Stimulated activated naive CD8-positive, alpha-beta T cell treated with anti-CD3 and anti-CD28 coated beads, Interleukin-15, Interleukin-2, amounts not matched to agents 100 ng/mL and 50 ng/mL, for 24 hours (primary cell): ENCODE data around the gene MCCC2.

Source experiments
- H3K27ac Mint-ChIP-seq: one replicate; pipeline ENCODE4 v1.8.0; 2021; ENCODE audit warnings: mild to moderate bottlenecking, mixed read lengths
- H3K27me3 Mint-ChIP-seq: one replicate; pipeline ENCODE4 v1.8.0; 2021; ENCODE audit warnings: mixed read lengths
- H3K36me3 Mint-ChIP-seq: one replicate; pipeline ENCODE4 v1.8.0; 2021; ENCODE audit warnings: low read depth, mixed read lengths
- H3K4me1 Mint-ChIP-seq: one replicate; pipeline ENCODE4 v1.8.0; 2021; ENCODE audit warnings: low read depth, mixed read lengths
- H3K4me3 Mint-ChIP-seq: one replicate; pipeline ENCODE4 v1.8.0; 2021; ENCODE audit warnings: mild to moderate bottlenecking, mixed read lengths
- H3K9me3 Mint-ChIP-seq: one replicate; pipeline ENCODE4 v1.8.0; 2021; ENCODE audit warnings: mixed read lengths

Gene MCCC2

GRCh38 chr5:71703941-71704340 lies 116.8 kb downstream of the MCCC2 start:
- H3K27ac Mint-ChIP-seq, result no peak overlapping the region
- H3K4me3 Mint-ChIP-seq, result no peak overlapping the region
- H3K36me3 Mint-ChIP-seq, result no peaks in the 10 kb centered on the region
- peaks cover 17% of the 10 kb centered on the region for H3K27me3 Mint-ChIP-seq
- no peaks in the 10 kb centered on the region for H3K4me1 Mint-ChIP-seq
- H3K9me3 Mint-ChIP-seq, result no peaks in the 10 kb centered on the region

- H3K9me3 Mint-ChIP-seq, result no peaks in the 10 kb centered on the region
- no peak overlapping the region for H3K27ac Mint-ChIP-seq
- H3K4me3 Mint-ChIP-seq, result no peak overlapping the region
- peaks cover 20% of the 10 kb centered on the region for H3K27me3 Mint-ChIP-seq
- no peaks in the 10 kb centered on the region for H3K4me1 Mint-ChIP-seq
- H3K36me3 Mint-ChIP-seq, result no peaks in the 10 kb centered on the region
These were observed 118.3 kb downstream of the MCCC2 start for GRCh38 chr5:71705421-71705820.

- Mint-ChIP-seq H3K4me1 (no peaks in the 10 kb centered on the region), H3K4me3 (no peak overlapping the region), H3K9me3 (no peaks in the 10 kb centered on the region), H3K27ac (no peak overlapping the region), H3K27me3 (peaks cover 20% of the 10 kb centered on the region), H3K36me3 (no peaks in the 10 kb centered on the region)
These were observed 119.8 kb downstream of the MCCC2 start for GRCh38 chr5:71706906-71707305.
